Lung (tissue), 12 donors: Measurements from ENCODE around the gene GMEB2. TPM values are rescaled to one million over a fixed set of nuclear protein-coding genes. Genes with fewer than 3 reads are reported as not detected.

ENCODE experiments used
- ATAC-seq: fragments of 200-7000 bp; cut with Tn5 transposase; one replicate; pipeline ENCODE4 v1.9.1; 2020; ENCODE audit warnings: moderate number of reproducible peaks; ENCODE audit not compliant: insufficient read depth, low FRiP score
- DNase-seq, 3 donors: peaks; one replicate each; pipeline ENCODE4 v3.0.0-alpha.2; 2013 to 2017
- H3K27ac ChIP-seq, 2 donors: one replicate each; pipeline ENCODE4 v1.5.1; 2013; ENCODE audit warnings: mild to moderate bottlenecking in 2 of 2, moderate library complexity in 2 of 2, control low read depth in 1 of 2, inconsistent platforms in 1 of 2, low read depth in 1 of 2, low read length in 1 of 2
- H3K27me3 ChIP-seq, 3 donors: one replicate each; pipeline ENCODE4 v1.5.1; 2013; ENCODE audit warnings: low read length in 2 of 3; ENCODE audit not compliant: control insufficient read depth in 3 of 3, insufficient read depth in 3 of 3
- H3K36me3 ChIP-seq, 4 donors: one replicate each; pipeline ENCODE4 v1.5.1; 2013; ENCODE audit warnings: low read length in 4 of 4, mild to moderate bottlenecking in 1 of 4, moderate library complexity in 1 of 4; ENCODE audit not compliant: control insufficient read depth in 4 of 4, insufficient read depth in 4 of 4
- H3K4me1 ChIP-seq, 5 donors: one replicate each; pipeline ENCODE4 v1.5.1; 2013; ENCODE audit warnings: low read length in 5 of 5, mild to moderate bottlenecking in 2 of 5, moderate library complexity in 1 of 5; ENCODE audit not compliant: control insufficient read depth in 5 of 5, insufficient read depth in 5 of 5
- H3K4me3 ChIP-seq: one replicate; pipeline ENCODE4 v1.5.1; 2013; ENCODE audit warnings: mild to moderate bottlenecking, control low read depth, moderate library complexity
- H3K9ac ChIP-seq, 2 donors: one replicate each; pipeline ENCODE4 v1.5.1; 2013; ENCODE audit warnings: low read length in 2 of 2, control low read depth in 1 of 2; ENCODE audit not compliant: insufficient read depth in 1 of 2
- H3K9me3 ChIP-seq, 4 donors: one replicate each; pipeline ENCODE4 v1.5.1; 2013; ENCODE audit warnings: low read length in 3 of 4, mild to moderate bottlenecking in 1 of 4, moderate library complexity in 1 of 4; ENCODE audit not compliant: control insufficient read depth in 4 of 4, insufficient read depth in 3 of 4
- WGBS, 2 donors: extraction: QIAGEN DNeasy Blood & Tissue Kit; methylation state at CpG; one replicate each; pipeline ENCODE4 v1.1.7; 2013; 5-methylcytosine and 5-hydroxymethylcytosine counted together
- polyA plus RNA-seq, 2 donors: library from polyadenylated mRNA; stranded (reverse); fragments of 200-250 nt; gene quantifications; one replicate each; pipeline ENCODE4 v1.2.1, GENCODE V29; 2013
- total RNA-seq, 2 donors: library from RNA; depleted of rRNA in 1 of 2; stranded (reverse); fragments of >200 nt in 1 of 2; gene quantifications; one replicate each; pipeline ENCODE4 v1.2.1, GENCODE V29; 2014 to 2021
- TF ChIP-seq, protein P1 (sequence below): IDR thresholded peaks from 2 replicates; pipeline ENCODE4 v1.5.1; 2012; ENCODE audit warnings: mild to moderate bottlenecking; ENCODE audit errors: control extremely low read depth, extremely low read depth
- donor health status: control.
- donor health status: control.
- donor health status: Bipolar disorder and iron deficiency.
- donor health status: healthy.
- donor health status: DM: yes; HTN: yes; CAD: no.

GMEB2 gene
- total and polyA plus RNA-seq, 4 donors, result 7.6 to 12.9 (median 10.3) TPM

DNA sequence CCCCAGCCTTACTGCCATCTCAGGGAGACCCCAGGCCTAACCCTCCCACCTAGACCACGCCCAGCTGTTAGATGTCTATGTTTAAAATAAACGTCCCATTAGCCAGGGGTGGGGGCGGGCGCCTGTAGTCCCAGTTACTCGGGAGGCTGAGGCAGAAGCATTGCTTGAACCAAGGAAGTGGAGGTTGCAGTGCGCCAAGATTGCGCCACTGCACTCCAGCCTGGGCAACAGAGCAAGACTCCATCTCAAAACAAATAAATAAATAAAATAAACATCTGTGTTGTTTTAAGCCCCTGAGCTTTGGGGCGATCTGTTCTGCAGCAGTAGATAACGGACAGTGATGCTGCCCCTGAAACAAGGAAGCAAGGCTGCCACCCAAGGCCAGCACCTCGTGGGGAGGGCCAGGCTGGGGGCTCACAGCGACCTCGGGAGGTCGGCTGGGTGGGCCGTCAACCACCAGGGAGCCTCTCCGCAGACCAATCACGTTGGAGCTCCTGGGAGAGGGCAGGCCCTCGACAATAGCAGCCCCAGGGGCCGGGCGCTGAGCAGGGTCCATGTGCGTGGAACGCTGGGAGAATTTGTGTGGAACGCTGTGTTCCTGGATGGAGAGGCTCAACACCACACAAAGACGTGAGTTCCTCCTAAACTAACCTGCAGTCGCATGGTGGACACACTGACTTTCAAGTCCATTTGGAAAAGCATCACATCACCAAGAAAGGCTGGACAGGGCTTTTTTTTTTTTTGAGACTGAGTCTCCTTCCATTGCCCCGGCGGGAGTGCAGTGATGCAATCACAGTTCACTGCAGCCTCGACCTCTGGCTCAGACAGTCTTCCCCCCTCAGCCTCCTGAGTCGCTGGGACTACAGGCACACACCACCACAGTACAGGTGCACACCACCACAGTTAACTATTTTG is 51.8 kb downstream of the GMEB2 start:
- Histone ChIP-seq H3K9ac (peak overlapping the region in 1 of 2 donors; percentile 55), H3K36me3 (peaks cover 0 to 9% (median 0%) of the 10 kb centered on the region in 4 donors), H3K27me3 (peaks cover 0 to 5% (median 0%) of the 10 kb centered on the region in 3 donors), H3K9me3 (no peaks in the 10 kb centered on the region), H3K4me1 (peaks cover 0 to 17% (median 0%) of the 10 kb centered on the region in 5 donors), H3K27ac (peak overlapping the region in 1 of 2 donors; percentile 45), H3K4me3 (no peak overlapping the region)
- DNase-seq (no peak), ATAC-seq (no peak)
- 70 to 72% methylated on average over 28 of the region's 28 CpGs for WGBS, 2 donors
- TF ChIP-seq, protein P1, sequence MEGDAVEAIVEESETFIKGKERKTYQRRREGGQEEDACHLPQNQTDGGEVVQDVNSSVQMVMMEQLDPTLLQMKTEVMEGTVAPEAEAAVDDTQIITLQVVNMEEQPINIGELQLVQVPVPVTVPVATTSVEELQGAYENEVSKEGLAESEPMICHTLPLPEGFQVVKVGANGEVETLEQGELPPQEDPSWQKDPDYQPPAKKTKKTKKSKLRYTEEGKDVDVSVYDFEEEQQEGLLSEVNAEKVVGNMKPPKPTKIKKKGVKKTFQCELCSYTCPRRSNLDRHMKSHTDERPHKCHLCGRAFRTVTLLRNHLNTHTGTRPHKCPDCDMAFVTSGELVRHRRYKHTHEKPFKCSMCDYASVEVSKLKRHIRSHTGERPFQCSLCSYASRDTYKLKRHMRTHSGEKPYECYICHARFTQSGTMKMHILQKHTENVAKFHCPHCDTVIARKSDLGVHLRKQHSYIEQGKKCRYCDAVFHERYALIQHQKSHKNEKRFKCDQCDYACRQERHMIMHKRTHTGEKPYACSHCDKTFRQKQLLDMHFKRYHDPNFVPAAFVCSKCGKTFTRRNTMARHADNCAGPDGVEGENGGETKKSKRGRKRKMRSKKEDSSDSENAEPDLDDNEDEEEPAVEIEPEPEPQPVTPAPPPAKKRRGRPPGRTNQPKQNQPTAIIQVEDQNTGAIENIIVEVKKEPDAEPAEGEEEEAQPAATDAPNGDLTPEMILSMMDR, result no peak

DNA sequence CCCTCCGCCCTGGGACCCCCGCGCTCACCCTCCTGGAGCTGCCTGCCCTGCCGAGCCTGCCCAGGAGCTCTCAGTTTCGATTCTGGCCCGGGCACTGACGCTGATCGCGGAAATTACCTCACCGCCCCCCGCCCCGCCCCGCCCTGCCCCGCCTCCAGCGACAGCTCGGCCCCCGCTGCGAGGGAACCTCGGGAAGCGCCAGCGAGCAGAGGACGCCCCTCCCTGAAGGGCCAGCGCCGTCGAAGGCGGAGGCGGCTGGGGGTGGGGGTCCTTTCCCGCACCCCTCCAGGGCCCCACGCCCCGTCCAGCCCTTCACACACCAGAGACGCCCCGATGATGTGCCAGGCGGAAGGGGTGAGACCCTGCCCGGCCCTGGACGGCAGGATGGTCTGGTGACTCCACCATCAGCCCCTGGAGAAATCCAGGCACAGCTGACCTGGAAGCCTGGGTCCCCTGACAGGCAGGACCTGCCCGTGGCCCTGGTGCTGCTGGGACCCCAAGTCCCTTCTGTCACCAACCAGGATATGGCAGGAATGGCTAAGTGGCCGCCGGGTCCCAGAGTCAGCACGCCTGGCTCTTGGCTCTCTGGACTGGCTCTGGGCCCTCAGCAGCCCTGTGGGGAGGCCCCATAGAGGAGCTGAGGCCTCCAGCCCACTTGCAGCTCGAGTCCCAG is 52.6 kb downstream of the GMEB2 start, which contains the start of gene HELZ2:
TSS of gene HELZ2 (minus strand) at position 84 of the 673 bp plus-strand sequence. CDS start 1,854 bp downstream, outside the sequence.
- peaks cover 0 to 3% (median 0%) of the 10 kb centered on the region in 3 donors for H3K27me3 ChIP-seq
- DNase-seq, result peak; percentile 81 to 88 (median 82)

DNA sequence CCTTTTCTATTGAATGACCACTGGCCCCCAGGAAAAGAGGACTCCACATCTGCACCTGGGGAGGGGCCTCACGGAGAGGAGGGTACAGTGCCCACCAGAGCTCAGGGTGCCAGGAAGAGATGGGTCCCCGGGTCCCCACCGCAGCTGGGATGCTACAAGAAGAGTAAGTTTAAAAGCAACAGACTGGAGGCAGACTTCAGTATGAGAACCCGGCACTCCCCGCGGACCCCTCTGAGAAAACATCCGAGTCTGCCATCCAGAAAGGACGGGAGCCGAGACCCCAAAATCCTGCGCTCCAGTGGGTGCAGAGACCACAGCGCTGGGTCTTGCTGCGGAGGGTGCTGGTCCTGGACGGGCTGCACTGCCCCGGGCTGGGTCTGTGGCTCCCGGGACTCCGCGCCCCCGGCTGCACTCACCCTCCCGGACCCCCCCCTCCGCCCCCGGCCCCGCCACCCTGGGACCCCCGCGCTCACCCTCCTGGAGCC is 53.2 kb downstream of the GMEB2 start:
- TF ChIP-seq, protein P1, result no peak
- 2 to 4% methylated on average over 13 to 24 of the region's 24 CpGs for WGBS, 2 donors
- Histone ChIP-seq H3K27me3 (peaks cover 0 to 3% (median 0%) of the 10 kb centered on the region in 3 donors), H3K9me3 (no peaks in the 10 kb centered on the region), H3K27ac (peak overlapping the region; percentile 63 to 86), H3K4me3 (peak overlapping the region; percentile 77), H3K36me3 (peaks cover 0 to 14% (median 0%) of the 10 kb centered on the region in 4 donors), H3K9ac (peak overlapping the region; percentile 69 to 73), H3K4me1 (peaks cover 0 to 17% (median 0%) of the 10 kb centered on the region in 5 donors)
- peak in 1 of 3 donors; percentile 46 for DNase-seq
- ATAC-seq, result peak; percentile 7

More for the DNA sequence above, 52.6 kb downstream of the GMEB2 start, which contains the start of gene HELZ2:
- Histone ChIP-seq H3K27ac (peak within 1 kb of the TSS; percentile 68 to 86), H3K9me3 (no peaks in the 10 kb centered on the region), H3K4me1 (peaks cover 0 to 17% (median 0%) of the 10 kb centered on the region in 5 donors), H3K9ac (peak within 1 kb of the TSS; percentile 71 to 73), H3K4me3 (peak within 1 kb of the TSS; percentile 77), H3K36me3 (peaks cover 0 to 12% (median 0%) of the 10 kb centered on the region in 4 donors)
- ATAC-seq, result peak; percentile 86
- TF ChIP-seq, protein P1, result no peak
- 8 to 17% methylated on average over 20 to 40 of the region's 40 CpGs for WGBS, 2 donors
